Activated CD4-positive, alpha-beta T cell treated with anti-CD3 and anti-CD28 coated beads, Interleukin-10, Interleukin-2, amounts not matched to agents 100 ng/mL and 50 ng/mL, durations not matched to agents 16 hours and 8 hours (primary cell): ENCODE measurements around the gene GJC2.

Source experiments
- DNase-seq: peaks from one replicate; pipeline ENCODE4 v3.0.0-alpha.2; 2020

Gene GJC2

DNA sequence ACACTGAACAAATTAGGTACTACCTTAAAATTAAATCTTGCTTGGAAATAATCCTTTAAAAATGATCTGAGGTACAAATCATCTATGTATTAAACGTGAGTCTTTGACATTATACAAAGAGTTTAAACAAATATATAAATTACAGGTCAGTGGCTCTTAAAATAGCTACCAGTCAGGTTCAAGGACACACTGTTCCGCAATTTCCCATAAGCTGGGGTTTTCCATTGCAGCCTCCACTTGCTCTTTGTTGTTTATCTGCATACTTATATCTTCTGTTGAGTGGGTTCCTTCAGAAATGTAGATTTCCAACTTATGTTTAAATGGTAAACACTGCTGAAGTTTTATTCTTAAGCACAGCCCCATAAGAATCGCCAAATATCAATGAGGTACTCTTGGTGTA, 34.9 kb upstream of the GJC2 start:
- DNase-seq = no peak

DNA sequence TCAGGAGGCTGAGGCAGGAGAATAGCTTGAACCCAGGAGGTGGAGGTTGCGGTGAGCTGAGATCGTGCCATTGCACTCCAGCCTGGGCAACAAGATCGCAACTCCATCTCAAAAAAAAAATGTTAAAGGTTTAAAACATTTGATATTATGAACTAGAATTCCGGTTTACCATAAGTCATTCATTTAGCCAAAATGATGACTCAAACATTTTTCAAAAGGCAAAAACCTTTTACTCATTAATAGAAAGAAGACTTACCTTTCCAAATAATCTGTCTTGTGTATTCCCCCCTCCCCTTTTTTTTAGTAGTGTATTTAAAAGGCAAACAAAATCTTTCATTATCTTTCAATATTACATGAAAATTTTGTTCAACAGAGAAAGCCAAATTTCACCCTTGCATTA, 32.4 kb upstream of the GJC2 start:
- no peak for DNase-seq

- DNase-seq = no peak
These were observed 31.7 kb upstream of the GJC2 start for GRCh38 chr1:228118040-228118439.

GRCh38 chr1:228120351-228120750, 29.4 kb upstream of the GJC2 start:
- DNase-seq = no peak

- no peak for DNase-seq
These were observed 28.8 kb upstream of the GJC2 start for GRCh38 chr1:228120857-228121489.

- no peak for DNase-seq
These were observed 26.7 kb upstream of the GJC2 start for GRCh38 chr1:228122921-228123441.

DNA sequence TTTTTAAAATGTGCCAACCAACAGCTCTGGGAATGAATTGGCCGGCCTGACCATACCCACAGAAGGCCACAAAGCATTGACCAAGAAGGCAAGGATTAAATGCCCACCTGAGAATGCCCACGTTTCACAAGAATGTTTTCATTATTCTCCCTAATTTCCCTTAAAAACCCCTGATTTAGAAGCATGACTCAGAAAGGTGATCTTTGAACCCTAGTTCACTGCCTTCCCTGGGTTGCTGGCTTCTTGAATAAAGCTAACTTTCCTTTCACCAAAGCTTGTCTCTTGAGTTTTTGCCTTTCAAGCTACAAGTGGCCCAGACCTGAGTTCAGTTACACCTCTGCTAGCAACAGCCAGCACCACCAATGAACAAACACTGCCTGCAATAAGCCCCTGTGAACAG, 26.2 kb upstream of the GJC2 start:
- no peak for DNase-seq

DNA sequence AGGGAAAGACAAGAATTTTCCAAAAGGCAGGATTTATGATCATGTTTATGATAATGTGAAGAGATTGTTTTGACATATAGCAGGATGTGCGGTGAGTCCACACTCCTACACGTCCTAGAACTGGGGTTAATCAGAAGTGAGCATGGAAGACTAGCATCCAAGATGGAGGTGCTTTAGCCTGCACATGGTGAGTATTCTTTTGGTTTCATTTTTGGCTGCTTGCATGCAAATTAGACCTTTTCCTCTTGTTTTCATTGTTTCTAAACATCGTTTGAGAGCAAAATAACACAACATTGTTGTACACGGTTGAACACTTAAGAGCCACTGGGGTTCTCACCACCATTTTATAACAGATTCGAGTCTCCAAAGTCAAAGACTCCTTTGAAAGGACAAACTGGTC, 24.5 kb upstream of the GJC2 start:
- DNase-seq = no peak

GRCh38 chr1:228131766-228132165, 18.0 kb upstream of the GJC2 start:
- no peak for DNase-seq

- no peak for DNase-seq
These were observed 15.1 kb upstream of the GJC2 start for GRCh38 chr1:228134591-228134990.

- DNase-seq = no peak
These were observed 12.8 kb upstream of the GJC2 start for GRCh38 chr1:228136901-228137300.

DNA sequence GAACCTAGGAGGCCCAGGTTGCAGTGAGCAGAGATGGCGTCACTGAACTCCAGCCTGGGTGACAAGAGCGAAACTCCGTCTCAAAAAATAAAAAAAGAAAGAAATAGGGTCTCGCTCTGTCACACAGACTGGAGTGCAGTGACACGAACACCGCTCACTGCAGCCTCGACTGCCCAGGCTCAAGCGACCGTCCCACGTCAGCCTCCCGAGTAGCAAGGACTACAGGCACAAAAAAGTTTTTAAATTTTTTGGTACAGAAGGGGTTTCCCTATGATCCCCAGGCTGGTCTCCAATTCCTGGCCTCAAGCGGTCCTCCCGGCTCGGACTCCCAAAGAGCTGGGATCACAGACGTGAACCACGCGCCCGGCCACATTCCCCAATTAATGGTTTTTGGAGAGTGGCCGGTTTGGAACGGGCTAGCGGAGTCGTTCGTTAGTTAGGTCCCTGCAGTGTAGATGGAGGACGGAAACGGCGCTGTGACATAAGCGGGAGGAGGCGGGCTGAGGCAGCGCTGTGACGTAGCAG, 10.3 kb upstream of the GJC2 start:
- DNase-seq = no peak

DNA sequence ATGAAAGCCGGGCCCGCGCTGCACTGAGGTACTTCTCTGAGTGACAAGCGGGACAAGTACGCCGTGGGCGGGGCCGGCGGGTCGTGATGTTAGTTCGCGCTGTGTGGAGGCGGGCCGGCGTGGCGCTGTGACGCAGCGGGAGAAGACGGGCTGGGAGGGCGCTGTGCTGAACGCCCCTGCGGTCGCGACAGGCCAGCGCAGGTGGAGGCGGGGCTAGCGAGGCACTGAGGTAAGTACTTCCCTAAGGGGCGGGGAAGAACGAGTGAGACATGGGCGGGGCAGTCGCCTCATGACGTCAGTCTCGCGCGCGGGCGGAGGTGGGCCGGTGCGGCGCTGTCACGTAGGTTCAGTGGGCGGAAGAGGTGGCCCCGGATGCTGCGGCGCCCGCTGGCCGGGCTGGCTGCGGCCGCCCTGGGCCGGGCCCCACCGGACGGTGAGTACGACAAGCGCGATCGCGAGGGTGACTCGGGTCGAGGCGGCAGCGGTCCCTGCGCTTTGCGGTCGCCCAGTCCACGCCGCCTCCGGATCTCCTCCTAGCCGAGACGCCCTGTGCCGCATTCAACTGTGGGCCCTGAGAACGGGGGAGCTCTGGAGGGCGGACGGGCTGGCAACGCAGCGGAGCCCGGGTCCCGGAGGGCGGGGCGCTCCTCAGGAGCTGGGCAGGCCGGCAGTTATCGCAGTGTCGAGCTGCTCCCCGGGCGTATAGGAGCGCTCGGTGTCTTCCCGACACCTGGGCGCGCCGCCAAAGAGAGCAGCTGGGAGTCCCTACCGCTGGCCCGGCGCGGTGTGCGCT, 9.6 kb upstream of the GJC2 start, which contains the start of gene GUK1:
GUK1 (plus strand) TSS at position 349 of the 793 bp plus-strand sequence; CDS start at position 373, 24 bp downstream.
- peak; percentile 100 for DNase-seq

DNA sequence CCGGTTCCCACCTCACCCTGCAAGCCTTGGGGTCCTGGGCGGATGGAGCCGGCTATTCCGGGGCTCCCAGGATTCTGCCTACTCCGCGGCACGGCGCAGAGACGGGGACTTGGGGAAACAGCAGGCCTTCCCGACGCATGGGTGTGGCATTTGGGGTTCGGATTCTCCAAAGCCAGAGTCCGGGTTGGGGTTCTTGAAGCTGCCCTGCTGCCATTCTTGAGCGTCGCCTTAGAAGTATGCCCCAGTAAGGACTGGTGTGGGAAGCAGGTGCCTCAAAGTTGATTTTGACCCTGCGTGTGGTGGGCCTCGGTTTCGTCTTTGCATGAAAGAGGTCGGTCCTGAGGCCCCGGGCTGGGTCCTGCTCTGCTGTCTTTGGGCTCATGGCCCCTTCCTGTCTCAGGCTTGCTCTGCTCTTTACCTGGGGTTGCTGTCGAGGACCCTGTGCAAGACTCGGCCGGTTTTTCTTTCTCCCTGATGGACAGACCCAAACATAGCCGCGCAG, 9.0 kb upstream of the GJC2 start:
- DNase-seq = no peak

DNA sequence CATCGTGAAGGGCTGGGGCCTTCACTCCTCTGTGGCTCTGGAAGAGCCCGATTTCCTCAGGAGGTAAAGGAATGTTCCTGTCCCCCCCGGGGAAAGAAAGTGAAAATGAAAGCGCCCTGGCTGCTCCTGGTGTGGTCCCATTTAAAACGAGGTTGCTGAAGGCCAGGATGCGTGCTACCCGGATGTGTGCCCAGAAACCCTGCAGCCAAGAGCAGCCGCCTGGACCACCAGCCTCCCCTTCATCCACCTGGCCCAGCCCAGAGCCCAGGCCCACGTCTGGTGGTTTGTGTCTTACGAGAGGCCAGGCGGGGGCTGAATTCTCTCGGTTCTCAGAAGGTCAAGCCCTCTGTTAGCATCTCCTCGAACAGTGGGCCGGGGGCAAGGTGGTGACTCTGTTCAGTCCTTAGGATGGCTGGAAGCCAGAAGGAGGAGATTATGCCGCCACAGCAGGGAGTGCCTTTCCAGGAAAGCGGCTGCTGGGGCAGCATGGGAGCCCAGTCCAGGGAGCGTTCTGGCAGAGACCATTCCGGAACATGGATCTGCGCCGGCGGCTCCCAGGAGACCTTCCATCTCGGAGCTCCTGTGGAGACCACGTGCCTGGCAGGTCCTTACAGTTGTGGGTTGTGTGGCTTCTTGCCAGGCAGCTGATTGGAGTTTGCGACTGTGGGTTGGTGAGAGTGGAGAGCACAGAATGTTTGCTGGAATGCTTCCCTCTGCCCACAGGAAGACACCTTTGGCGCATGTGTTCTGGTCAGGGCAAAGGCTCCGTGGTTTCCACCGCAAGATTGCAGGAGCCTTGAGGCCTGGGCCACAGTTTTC, 8.3 kb upstream of the GJC2 start:
- peak; percentile 56 for DNase-seq

GRCh38 chr1:228142155-228142691, 7.5 kb upstream of the GJC2 start:
- no peak for DNase-seq

GRCh38 chr1:228142701-228143136, 7.0 kb upstream of the GJC2 start:
- DNase-seq = no peak

DNA sequence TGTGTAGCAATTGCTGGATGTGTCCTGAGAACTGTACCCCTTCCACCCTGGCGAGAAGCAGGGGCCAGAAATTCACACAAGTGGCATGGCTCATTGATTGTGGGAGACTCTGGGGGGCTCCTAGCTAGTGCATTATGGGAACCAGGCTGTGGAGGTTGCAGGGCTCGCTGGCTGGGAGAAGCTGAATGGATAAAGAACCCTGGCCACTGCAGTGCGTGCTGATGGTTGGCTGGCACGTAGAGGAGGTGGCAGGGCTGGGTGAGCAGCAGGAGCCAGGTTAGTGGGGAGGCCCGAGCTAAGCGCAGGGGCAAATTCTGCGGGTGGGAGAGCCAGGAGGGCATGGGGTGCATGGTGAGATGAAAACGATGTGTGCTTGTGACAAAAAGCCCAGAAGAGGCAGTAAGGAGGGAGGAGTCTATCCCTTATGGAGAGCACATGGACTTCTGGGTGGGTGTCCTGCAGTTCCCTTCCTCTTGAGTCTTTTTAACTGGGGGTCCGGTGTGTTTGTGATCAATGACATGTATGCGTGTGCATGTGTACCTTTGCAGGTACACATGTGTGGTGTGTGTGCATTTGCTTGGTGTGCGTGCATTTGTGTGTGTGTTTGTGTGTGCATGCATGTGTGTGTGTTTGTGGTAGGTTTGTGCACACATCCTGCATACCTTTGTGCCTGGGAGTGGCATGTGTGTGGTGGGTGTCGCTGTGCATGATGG, 6.1 kb upstream of the GJC2 start:
- DNase-seq = no peak

DNA sequence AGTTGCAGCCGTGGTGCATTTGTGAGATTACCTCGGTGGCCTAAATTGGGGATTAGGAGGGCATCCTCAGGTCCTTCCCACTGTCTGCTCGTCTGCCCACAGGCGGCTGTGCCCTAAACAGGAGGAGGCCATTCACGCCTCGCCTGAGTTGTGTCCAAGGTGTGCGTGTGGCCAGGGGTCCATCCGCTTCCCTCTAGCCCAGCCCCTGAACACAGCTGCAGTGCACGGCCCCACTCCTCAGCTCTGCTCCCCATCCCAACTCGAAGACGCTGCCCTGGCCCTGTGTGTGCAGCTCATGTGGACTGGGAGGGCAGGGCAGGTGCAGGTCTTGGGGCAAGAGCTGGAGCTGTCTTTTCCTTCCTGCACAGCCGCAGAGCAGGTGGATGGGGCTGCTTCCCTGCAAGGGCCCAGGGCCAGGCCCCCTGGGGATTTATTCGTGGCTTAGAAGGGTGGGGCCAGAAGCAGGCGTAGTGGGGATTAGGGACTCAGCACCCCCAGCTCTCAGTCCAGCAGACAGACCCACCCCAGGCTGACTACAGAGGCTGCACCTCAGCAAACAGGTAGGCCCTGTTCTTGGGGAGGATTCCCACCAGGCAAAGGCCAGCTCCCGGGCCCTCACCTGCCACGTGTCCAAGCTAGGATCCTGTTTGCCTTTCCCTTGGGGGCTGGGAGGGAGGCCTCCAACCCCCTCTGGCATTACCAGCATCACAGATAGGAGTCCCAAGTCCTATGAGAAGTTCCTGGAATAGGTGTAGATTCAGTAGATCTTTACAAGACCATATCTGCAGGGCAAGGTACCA, 5.3 kb upstream of the GJC2 start:
- no peak for DNase-seq

DNA sequence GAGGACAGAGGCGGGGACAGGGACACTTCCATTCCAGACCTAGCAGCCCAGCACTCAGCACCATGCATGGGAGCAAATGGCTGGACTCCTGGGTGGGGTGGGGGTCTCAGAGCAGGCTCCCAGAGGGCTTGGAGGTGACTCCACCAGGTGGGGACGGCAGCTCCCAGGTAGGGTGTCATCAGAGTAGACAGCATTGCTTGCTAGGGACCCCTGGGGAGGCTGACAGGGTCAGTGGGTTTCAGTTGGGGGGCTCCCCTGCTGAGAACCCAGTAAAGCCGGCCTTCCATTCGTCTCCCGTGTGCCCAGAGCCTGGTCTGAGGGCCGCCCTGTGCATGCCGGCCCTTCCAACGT, 4.8 kb upstream of the GJC2 start:
- DNase-seq = no peak
